H1 (cell line): ENCODE results near the gene SCAPER. TPM values are rescaled to one million over a fixed set of nuclear protein-coding genes. Genes with fewer than 3 reads are reported as not detected.

ENCODE experiments used
- BCL11A ChIP-seq, 2 experiments: IDR thresholded peaks; one replicate each; pipeline ENCODE4 v1.6.1; 2011; ENCODE audit warnings: low read depth in 2 of 2, low read length in 2 of 2, mild to moderate bottlenecking in 2 of 2
- CTCF ChIP-seq, 3 experiments: IDR thresholded peaks; 1 replicate in 2 of 3; 2 replicates in 1 of 3; pipeline versions ENCODE4 v1.5.1 to v1.6.1; 2011; ENCODE audit warnings: low read length in 3 of 3, mild to moderate bottlenecking in 3 of 3, inconsistent platforms in 2 of 3, low read depth in 1 of 3, moderate library complexity in 1 of 3; ENCODE audit not compliant: insufficient read depth in 1 of 3; ENCODE audit errors: control extremely low read depth in 1 of 3
- POLR2A ChIP-seq, 2 experiments: IDR thresholded peaks; 1 replicate in 1 of 2; 2 replicates in 1 of 2; pipeline ENCODE4 v1.6.1; 2011; ENCODE audit warnings: low read depth in 2 of 2, low read length in 2 of 2, mild to moderate bottlenecking in 2 of 2; ENCODE audit errors: control extremely low read depth in 1 of 2
- POU5F1 ChIP-seq: IDR thresholded peaks from 2 replicates; pipeline ENCODE4 v1.6.1; 2011; ENCODE audit warnings: low read depth, mild to moderate bottlenecking, low read length, moderate library complexity
- RAD21 ChIP-seq, 2 experiments: IDR thresholded peaks in 1 of 2; conservative IDR thresholded peaks in 1 of 2; 2 replicates each; pipeline ENCODE4 v1.6.1; 2011; ENCODE audit warnings: low read depth in 2 of 2, low read length in 2 of 2, improper control_type of control experiment in 1 of 2, inconsistent platforms in 1 of 2, mild to moderate bottlenecking in 1 of 2, moderate library complexity in 1 of 2
- TCF12 ChIP-seq: IDR thresholded peaks from 2 replicates; pipeline ENCODE4 v1.6.1; 2011; ENCODE audit warnings: low read depth, mild to moderate bottlenecking, low read length
- polyA plus RNA-seq, 7 experiments: library from polyadenylated mRNA; depleted of rRNA in 3 of 7; stranded (reverse) in 5 of 7; unstranded in 2 of 7; fragments of >200 nt in 5 of 7; fragments of 200-250 nt in 2 of 7; gene quantifications; 1 replicate in 5 of 7; 2 replicates in 1 of 7; 4 replicates in 1 of 7; pipeline versions ENCODE4 v1.2.1 to v1.2.3, GENCODE V29; 2011 to 2013; ENCODE audit warnings: missing spikeins in 2 of 7, mixed read lengths in 2 of 7
- total RNA-seq: library from RNA; stranded (reverse); fragmentation: NEBNext Ultra II Directional; extraction: Animal tissue kit (Norgen Biotek cat#: 25700); gene quantifications from 2 replicates; pipeline ENCODE4 v1.2.1, GENCODE V29; 2021
- TF ChIP-seq, protein P1 (sequence below): IDR thresholded peaks from 2 replicates; pipeline ENCODE4 v1.6.1; 2011; ENCODE audit warnings: low read length, improper control_type of control experiment

The SCAPER gene
- total and polyA plus RNA-seq, 2 of the 8 experiments (the other 6 are each of a cell fraction or from before 2014, with no cell fraction given), result 1.6 to 6.8 TPM

DNA sequence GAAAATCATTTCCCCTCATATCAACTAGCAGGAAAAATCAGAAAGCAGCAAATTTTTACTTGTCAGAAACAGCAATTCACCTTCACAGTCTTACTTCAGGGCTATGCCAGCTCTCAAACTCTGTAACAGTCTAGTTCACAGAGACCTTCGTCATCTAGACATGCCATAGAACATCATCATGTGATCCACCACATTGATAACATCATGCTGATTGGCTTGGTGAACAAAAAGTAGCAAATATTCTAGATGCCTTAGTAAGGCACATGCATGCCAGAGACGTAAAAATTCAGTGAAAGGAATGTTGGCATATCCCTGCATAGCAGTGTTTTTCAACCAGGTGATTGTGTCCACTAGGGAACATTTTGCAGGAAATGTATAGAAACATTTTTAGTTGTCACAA lies 8.6 kb upstream of the SCAPER start (continued):
- TF ChIP-seq, protein P1, sequence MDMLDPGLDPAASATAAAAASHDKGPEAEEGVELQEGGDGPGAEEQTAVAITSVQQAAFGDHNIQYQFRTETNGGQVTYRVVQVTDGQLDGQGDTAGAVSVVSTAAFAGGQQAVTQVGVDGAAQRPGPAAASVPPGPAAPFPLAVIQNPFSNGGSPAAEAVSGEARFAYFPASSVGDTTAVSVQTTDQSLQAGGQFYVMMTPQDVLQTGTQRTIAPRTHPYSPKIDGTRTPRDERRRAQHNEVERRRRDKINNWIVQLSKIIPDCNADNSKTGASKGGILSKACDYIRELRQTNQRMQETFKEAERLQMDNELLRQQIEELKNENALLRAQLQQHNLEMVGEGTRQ, result no peak
- TF ChIP-seq RAD21 (IDR thresholded peaks at IDR 0.05 in 1 of 2, conservative IDR thresholded peaks at IDR 0.05 in 1 of 2; ENCODE audit: low read depth in 2 of 2, low read length in 2 of 2), result no peak
- TF ChIP-seq BCL11A (IDR thresholded peaks at IDR 0.05; ENCODE audit: low read depth in 2 of 2, low read length in 2 of 2), result no peak
- no peak for TF ChIP-seq CTCF (IDR thresholded peaks at IDR 0.05; ENCODE audit: control extremely low read depth in 1 of 3, insufficient read depth in 1 of 3, low read depth in 1 of 3, low read length in 3 of 3)
- TF ChIP-seq TCF12, result no peak
- no peak for TF ChIP-seq POLR2A (IDR thresholded peaks at IDR 0.05; ENCODE audit: control extremely low read depth in 1 of 2, low read depth in 2 of 2, low read length in 2 of 2)
- no peak for TF ChIP-seq POU5F1
